ENCODE measurements around the gene ILK.

DNA sequence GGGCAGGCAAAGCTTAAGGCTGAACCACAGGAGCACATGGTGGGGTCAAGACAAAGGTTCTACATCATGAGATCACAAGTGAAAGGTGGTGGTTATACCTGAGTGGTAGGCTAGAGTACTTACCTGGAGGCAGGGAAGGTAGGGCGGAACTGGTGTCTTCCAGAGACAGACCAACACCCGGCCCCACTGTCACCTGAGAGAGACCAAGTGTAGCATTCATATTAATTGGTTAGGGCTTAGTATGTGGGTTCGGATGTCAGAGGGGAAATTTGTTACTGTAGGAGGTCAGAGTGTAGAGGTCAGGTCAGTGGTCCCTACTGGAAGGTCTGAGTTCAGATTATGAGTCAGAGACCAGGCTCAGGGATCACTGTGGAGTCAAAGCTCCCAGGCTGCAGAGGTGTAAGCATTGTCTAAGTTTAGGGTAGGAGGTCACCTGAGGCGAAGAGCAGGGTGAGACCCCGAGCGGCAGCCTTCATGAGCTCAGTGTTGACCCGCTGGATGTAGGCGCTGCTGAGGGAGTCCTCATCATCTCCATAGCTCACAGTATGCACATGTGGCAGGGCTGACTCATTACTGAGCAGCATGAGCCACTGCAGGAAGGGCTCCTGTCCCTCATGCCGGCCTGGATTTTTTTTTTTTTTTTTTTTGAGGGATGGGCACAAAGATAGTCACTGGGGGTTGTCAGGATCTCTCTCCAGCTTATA is 12.5 kb downstream of the ILK start:
- TF ChIP-seq, protein P1, sequence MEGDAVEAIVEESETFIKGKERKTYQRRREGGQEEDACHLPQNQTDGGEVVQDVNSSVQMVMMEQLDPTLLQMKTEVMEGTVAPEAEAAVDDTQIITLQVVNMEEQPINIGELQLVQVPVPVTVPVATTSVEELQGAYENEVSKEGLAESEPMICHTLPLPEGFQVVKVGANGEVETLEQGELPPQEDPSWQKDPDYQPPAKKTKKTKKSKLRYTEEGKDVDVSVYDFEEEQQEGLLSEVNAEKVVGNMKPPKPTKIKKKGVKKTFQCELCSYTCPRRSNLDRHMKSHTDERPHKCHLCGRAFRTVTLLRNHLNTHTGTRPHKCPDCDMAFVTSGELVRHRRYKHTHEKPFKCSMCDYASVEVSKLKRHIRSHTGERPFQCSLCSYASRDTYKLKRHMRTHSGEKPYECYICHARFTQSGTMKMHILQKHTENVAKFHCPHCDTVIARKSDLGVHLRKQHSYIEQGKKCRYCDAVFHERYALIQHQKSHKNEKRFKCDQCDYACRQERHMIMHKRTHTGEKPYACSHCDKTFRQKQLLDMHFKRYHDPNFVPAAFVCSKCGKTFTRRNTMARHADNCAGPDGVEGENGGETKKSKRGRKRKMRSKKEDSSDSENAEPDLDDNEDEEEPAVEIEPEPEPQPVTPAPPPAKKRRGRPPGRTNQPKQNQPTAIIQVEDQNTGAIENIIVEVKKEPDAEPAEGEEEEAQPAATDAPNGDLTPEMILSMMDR (IDR thresholded peaks at IDR 0.05; ENCODE audit: poor library complexity), result no peak
- TF ChIP-seq EZH2 (IDR thresholded peaks at IDR 0.05; ENCODE audit: borderline replicate concordance), result no peak
- no peak for TF ChIP-seq EZH2phosphoT487 (IDR thresholded peaks at IDR 0.05; ENCODE audit: low read depth, severe bottlenecking, unreplicated experiment)
